GM21786 (cell line): ENCODE measurements around the gene RASGRP2.

Experiments
- ATAC-seq: cut with Tn5 transposase; IDR thresholded peaks from one replicate; pipeline ENCODE4 v1.9.1; 2021; ENCODE audit not compliant: unreplicated experiment

The RASGRP2 gene

DNA sequence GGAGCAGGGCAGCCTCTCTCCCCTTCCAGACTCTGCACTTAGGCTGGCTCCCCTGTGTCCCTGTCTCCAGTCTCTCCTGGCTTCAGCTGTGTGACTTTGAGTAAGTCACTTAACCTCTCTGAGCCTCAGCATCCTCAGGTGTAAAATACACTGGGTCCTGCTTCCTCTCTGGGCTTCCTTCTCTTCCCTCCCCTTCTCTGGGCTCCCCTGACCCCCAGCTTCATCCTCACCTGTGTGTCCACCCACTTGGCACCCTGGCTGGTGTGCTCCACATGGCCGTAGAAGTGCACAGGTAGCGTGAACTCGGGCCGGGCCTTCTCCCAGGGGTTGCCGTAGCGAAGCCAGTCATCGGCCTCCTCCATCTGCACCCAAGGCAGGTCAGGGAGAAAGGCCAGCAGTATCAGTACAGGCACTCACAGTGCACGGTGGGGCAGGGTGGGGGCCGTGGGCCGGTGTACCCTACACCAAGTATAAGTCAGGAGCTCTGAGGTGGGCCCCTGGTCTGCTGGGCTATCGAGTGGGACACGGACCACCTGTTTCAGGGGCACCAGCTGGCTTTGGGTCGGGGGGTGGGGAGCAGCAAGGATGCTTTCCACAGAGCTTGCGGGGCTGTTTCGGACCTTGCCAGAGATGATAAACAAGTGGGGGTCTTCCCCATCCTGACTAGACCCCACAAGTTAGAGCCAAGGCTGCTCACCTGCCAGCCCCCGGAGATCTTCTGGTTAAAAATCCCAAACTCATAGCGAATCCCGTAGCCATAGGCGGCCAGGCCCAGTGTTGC is 13.8 kb upstream of the RASGRP2 start:
- no peak for ATAC-seq

DNA sequence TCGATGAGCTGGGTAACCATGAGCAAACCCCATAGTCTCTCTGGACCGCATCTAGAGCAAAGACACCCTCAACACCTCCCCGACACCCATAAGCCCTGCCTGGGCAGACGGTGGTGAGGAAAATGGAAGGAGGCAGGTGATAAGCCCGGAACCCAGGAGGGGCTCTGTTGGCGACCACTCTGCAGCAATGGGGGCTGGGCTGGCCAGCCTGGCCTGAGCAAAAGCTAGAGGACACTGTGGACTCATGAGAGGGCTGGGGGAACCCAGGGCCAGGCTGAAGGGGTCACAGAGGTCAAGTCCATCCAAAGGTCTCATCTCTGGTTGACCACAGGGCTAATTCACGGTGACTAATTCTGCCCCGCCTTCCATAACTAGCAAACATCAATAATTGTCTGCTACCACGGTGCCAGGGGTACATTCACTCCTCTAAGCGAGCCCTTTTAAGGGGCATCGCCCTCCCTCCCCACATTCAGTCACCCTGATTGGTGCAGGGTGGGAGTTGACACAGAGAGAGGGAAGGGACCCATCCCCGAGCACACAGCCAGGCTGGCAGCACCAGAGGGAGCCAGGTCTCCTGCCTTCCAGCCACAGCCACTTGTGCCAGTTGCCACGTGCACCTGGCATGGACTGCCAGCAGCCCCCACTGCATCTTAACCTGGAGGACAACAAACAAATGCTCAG is 11.9 kb upstream of the RASGRP2 start:
- ATAC-seq, result no peak

DNA sequence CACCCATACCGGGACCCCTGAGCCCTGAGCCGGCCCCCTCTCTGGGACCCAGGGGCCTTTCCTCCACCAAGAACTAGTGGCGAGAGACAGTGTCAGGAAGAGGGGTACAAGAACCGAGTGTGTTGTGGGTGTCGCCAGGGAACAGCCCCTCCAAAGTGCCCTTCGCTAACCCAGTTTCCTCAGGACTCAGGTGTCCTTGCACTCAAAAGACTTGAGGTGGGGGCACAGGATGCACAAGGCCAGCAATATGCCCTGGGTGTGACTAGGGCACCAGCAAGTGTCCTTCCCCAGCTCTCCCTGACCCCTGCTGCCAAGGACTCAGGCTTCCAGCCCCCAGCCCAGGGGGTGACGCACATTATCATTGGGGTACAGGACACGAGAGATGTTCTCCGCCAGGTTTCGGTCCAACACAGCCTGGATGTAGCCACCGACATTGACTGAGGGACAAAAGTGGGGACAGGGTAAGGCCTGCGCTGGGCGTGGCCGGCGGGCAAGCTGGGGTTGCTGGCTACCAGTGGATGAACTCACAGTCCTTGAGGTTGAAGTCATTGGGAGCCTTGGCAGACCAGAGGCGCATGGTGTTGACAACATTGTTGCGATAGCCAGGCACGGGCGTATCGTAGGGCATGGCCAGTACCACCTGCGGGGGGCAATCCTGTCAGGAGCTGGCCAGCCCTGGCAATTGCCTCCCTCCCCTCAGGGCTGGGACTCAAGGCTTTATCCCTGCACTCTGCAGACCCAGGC is 11.1 kb upstream of the RASGRP2 start:
- ATAC-seq, result no peak

DNA sequence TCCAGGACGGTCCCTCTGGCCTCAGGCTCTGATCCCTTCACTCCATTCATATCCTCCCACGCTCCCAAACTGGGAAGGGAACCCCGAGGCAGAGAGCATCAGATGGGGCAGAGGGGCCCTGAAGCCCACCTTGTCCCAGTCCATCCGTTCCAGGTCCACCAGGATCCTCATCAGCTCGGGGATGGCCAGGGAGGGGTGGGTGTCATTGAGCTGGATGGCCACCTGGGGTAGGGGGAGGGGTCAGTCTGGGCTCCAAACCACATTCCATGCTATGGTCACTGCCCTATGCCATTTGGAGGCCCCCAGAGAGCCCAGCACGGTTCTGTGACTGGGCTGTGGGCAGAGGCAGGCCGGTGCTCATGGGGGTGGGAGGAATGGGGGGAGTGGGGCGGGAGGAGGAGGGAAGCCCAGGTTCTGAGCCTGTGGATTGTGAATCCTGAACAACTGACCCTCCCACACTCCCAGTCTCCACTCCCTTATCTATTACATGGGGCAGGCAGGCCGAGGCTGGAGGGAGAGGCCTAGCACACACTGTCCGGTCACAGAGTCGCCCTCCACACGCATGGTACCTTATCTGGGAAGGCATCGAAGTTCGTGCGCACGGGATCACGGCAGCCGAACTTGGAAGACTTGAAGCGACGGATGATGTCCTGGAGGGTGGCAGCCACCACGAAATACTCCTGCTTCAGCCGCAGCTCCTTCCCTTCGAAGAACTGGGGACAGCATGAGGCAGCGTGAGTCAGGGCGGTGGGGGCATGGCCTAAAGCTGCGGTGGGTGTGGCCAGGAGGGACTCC is 10.4 kb upstream of the RASGRP2 start:
- ATAC-seq, result no peak

DNA sequence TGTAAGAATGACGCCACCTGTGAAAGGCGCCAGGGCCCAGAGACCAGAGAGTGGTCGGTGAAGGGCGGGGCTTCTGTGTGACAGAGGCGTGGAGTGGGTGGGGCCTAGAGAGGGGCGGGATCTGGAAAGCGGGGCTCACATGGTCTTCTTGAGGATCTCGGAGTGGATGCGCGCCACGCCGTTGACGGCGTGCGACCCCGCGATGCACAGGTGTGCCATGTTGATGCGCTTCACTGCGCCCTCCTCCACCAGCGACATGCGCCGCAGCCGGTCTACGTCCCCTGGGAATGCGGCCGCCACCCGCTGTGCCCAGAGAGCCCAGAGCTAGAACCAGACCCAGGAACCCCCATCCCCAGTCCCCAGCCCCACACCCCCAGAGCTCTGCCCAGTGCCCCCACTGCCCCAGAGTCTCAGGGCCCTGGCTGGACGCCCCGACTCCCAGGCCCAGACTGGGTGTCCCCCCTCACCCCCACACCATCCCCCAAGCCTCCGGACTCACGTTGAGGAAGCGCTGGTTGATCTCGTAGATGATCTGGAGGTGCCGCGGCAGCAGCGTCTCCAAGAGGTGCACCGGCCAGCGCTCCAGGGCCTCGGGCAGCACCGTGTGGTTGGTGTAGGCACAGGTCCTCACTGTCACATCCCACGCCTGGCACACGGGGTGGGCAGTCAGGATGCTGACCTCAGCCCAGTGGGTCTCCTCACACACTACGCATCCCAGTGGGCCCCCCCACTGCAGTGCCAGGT is 9.6 kb upstream of the RASGRP2 start:
- ATAC-seq, result no peak

DNA sequence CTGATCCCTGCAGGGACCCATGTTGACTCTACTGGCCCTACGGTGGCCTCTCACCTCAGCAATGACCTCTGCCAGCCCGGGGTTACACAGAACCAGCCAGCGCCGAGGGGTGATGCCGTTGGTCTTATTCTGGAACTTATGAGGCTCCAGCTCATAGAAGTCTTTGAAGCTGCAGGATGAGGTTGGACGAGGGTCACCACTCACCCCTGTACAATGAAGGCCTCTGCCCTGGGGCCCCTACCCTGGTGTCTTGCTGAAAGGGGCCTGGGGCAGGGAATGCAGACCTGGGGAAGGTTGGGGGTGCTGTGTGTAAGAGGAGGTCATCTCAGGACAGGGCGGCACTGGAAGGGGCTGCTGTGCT is 9.1 kb upstream of the RASGRP2 start:
- no peak for ATAC-seq

DNA sequence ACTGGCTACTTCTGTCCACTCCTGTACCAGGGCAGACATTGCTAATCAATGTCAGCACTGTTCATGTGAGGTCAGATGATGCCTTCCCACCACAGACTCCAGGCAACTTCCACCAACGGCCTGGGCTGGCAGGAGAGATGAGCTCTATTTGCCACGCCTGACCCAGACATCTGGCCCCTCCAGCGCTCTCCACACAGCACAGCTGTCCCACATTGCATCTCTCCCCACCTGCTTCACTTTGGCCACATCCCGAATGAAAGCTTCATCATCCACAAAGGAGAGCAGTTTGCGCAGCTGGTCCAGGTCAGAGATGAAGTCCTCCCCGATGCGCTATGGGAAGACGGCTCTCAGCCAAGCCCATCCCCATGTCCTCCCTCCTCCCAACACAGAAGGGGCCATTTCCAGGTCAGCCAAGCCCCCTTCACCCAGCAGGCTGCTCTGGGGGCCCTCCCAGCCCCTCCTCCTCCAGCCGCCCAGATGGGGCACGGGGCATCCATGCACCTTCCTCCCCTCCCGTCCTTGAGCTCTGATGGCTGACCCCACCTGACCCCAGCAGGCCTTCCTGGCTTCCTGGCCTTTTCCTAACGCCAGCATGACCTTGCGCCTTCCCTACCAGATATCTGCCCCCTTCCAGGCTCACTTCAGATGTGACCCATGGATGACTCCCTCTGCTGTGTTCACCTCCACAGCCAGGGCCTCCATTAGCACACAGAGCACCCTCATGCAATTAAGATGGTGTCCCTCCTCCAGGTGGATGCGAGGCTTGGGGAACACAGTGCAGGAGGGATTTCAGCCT is 8.4 kb upstream of the RASGRP2 start:
- no peak for ATAC-seq

DNA sequence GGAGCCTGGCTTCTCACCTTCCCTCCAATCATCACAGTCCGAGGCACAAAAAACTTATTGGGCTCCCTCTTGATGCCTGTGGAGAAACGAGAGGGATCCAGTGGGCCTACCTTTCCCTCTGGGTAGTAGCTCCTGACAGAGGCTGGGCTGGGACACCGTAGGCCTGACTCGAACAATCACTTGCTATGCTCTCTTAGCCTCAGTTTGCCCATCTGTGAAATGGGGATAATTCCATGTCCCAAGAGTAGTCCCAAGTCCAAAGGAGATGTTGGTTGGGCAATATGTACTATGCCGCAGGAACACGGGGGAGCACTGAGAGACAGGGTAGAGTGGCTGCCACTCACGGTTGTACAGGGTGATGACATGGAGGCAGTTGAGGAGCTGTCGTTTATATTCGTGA is 7.6 kb upstream of the RASGRP2 start:
- ATAC-seq, result no peak

DNA sequence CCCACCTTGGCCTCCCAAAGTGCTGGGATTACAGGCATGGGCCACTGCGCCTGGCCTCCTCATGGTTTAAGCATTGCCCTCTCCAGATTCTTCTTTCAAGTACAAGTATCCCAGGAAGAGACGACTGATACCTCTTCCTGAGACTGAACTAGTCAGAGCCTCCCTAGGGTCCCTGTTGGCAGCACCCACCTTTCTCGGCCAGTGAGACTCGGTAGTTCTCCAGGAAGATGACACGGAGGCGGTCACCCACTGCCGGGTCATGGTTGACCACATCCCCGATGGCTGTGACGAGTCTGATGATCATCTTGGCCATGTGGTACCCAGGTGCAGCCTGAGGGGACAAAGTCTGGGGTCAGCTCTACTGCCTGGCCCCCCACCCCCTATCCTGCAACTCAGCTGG is 7.2 kb upstream of the RASGRP2 start:
- ATAC-seq, result no peak

DNA sequence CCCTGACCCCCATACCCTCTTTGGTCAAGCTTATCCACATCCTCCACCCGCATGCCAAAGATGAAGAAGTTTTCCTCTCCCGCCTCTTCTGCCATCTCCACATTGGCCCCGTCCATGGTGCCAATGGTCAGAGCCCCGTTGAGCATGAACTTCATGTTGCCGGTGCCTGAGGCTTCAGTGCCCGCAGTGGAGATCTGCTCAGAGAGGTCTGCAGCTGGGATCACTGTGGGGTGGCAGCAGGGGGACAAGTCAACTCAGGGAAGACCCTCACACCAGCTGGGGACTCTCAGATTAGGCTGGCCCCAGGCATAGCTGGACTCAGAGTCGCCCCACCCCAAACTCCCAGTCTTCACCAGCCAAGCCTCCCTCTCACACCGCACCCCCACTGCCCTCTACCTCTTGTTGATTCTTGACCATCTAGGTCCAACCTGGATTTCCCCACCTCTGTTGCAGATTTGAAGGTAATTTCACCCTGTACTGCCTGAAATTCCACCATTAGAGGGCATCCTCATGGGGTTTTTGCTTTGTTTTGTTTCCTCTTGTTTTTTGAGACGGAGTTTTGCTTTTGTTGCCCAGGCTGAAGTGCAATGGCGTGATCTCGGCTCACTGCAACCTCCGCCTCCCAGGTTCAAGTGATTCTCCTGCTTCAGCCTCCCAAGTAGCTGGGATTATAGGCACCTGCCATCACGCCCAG is 6.6 kb upstream of the RASGRP2 start:
- ATAC-seq, result no peak

DNA sequence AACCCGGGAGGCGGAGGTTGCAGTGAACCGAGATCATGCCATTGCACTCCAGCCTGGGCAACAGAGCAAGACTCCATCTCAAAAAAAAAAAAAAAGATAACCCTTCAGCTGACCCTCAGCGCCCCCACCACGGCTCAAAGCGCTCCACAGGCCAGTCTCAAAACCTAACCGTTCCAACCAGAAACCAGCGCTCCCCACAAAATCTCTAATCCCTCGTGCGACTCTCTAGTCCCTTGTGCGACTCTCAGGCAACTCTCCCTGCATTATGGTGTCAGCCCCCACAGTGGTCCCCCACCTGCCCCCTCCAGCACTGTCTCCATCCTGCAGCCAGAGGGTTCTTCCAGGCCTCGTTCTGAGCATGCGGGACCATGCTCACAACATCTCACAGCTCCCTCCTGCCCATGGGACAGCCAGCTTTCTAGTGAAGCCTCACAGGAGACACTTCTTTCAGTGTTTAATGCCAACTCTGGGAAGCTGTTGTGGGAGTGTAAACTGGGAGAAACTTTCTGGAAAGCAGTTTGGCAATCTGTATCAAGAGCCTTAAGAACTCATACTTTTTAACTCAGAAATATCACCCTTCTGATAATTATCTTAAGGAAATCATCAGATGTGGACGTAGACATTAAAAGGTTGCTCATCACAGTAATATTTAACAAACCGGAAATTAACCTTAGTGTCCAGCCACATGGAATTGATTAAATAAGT is 4.2 kb upstream of the RASGRP2 start:
- no peak for ATAC-seq

DNA sequence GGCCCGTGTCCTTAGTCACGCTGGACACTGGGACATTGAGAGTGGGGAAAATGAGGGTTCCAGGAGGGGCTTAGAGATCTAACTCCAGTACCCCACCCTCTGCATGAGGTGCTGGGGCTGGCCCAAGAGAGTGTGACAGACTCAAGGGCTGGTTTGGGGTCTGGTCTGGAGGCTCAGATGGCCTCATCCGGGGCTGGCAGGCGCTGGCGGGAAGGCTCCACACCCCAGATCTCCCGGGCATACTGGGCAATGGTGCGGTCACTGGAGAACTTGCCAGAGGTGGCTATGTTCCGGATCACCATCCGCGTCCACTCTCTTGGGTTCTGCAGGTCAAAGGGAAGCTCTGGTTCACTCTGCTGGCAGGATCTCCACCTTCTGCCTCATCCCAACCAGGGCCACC is 2.5 kb upstream of the RASGRP2 start:
- ATAC-seq, result no peak

DNA sequence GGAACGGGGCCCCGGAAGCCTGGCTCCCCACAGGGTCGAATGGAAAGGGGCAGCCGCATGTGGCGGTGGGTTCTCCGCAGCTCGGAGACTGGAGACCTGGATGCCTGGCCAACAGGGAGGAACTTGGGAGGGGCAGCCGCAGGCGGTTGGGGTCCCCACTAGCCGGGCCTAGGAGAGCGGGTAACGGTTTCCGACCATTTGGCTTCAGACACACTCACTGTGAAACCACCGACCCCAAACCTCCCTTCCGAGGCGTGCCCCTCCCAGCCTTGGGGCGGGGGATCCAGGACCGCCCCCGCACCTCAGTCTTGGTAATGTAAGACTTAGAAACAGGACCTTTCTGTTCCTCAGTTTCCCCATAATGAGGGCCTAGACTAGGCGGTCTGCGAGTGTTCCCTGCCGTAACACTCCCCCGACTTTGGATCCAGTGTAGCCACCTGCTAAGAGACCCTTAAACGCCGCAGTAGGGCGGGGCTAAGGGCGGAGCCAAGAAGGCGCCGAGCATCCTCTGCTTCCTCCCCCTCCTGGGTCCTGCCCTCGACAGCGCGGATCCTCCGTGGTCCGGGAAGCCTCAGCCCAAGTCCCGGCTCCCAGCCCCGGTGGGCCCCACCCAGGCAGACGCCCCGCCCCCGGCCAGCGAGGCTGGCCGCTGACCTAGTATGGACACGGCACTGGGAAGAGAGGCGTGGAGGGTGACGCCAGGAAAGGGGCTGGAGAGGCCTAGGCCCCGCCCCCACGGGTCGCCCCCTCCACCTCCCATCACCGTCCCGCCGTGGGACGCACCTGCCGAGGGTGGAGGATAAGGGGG is 1.8 kb upstream of the RASGRP2 start:
- no peak for ATAC-seq

DNA sequence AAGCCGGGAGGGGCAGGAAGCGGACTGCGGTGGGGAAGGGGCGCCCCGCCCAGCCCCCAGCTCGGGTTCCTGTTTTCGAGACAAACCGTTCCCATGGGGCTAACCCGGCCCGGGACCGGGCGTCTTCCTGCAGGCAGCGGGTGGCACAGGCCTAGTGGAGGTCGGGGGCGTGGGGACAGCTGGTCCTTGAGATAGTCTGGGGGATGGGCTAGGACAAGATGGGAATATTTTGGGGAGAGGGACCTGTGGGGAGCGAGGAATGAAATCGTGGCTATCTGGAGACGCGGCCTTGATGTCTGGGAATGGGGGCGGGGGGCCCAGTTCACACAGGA is 1.2 kb upstream of the RASGRP2 start:
- no peak for ATAC-seq

DNA sequence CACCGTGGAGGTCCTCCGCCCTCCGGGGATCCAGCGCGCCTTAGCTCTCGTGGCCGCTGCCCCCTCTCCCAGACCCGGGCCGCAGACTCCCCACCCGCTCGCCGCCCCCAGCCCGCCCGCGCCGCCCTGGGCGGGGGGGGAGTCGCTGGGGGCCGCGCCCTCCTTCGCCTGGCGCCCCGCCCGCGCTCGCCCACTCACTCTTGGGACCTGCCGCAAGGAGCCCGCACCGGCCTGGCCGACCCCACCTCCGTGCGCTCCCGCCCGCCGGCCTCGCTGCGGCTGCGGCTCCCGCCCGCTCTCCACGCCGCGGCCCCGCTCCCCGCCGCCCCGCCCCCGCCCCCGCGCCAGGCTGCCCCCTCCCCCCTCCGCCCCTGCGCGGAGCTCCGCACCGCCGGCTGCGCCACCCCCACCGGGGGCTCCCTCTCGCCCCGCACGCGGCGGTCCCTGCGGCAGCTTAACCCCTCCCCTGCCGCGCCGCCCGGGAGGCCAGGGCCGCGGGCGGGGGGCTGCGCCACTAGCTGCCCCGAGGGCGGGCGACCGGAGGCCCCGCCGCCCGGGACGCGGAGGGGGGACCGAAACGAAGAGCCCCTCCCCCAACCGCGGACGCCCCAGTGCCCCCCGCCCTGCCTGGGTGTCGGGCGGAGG is 724 bp upstream of the RASGRP2 start:
- no peak for ATAC-seq

DNA sequence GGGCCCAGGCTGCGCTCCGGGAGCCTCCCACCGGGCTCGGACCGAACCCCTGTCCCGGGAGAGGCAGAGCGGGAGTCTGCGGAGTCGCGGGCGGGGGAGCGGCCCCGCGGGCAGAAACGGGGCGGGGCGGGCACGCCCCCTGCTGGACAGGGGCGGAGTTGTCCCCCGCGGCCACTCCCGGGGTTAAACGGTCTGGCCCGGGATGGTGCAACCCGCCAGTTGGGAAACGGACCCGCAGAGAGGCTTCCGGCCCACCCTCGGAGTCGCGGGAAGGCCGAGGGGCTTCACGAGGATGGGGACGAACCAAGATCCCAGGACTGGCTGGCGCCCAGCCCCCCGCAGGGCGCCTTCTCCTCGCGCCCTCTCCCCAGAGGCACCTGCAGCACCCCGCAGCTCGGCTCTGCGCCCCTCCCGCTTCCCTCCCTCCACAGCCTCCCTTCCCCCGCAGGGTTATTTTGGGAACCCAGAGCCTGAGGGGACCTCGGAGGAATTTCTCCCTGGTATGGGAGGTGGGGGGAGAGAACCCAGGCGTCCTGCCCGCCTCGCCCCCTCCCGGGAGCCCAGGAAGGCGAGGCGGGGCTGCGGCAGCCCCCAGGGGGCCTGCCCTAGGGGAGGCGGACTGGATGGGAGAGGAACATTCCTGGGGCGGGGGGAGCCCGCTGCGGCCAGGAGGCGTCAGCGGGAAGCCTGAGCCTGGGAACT is 902 bp downstream of the RASGRP2 start:
- no peak for ATAC-seq
